Vagina (tissue), 2 donors: ENCODE measurements around the gene CCL4.

ENCODE experiments used
- CTCF ChIP-seq, 3 experiments: fragments of 450-650 bp in 2 of 3; fragments of 200-600 bp in 1 of 3; sonication (generic) in 1 of 3; IDR thresholded peaks; one replicate each; pipeline ENCODE4 v1.5.1; 2017 to 2019; ENCODE audit warnings: antibody characterized with exemption in 3 of 3, mild to moderate bottlenecking in 2 of 3, moderate library complexity in 2 of 3
- POLR2A ChIP-seq, 2 donors: fragments of 450-650 bp; IDR thresholded peaks; one replicate each; pipeline ENCODE4 v1.6.1; 2017; ENCODE audit warnings: antibody characterized with exemption in 2 of 2, mild to moderate bottlenecking in 2 of 2, moderate library complexity in 2 of 2
- POLR2AphosphoS5 ChIP-seq, 2 donors: sonication (generic); formaldehyde crosslinking; IDR thresholded peaks; one replicate each; pipeline ENCODE4 v1.9.0; 2017; ENCODE audit warnings: antibody characterized with exemption in 2 of 2, mild to moderate bottlenecking in 2 of 2, low read depth in 1 of 2; ENCODE audit not compliant: insufficient read depth in 1 of 2

GRCh38 chr17:36106493-36106835, 2.8 kb downstream of the CCL4 start:
- TF ChIP-seq CTCF (IDR thresholded peaks at IDR 0.05) (no peak), POLR2A (IDR thresholded peaks at IDR 0.05) (no peak), POLR2AphosphoS5 (IDR thresholded peaks at IDR 0.05; ENCODE audit: insufficient read depth in 1 of 2, low read depth in 1 of 2) (no peak)
